ENCODE results near the gene KIDINS220. TPM values are rescaled to one million over a fixed set of nuclear protein-coding genes. Genes with fewer than 3 reads are reported as not detected.

The KIDINS220 gene
- polyA plus RNA-seq, 1 donor = 52.9 TPM

DNA sequence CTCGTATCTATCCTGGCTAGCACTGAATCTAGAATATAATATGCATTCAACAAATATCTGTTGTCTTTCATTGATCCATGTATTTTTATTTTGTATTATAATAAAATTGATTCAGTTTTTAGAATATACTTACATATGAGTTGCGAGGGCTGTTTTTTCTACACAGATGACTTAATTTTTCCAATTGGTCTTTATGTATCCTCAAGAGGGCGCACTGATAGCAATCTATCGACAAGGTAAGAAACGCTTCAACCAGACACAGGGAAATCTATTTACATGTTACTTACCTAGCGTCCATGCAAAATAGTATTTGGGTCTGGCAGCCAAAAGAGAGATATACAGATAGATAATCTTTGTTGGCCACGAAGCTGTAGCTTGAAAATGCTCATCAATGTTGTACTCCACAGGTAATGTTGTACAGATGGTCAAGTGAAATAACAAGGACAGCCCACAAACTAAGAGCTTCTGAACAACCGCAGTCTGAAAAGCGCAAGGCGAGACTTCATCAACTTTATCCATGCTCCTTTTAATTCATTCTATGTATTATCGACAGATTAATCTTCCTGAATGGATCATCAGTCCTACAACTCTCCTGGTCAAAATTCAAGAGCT, 35.5 kb upstream of the KIDINS220 start:
- Histone ChIP-seq H3K4me1 (ENCODE audit: control insufficient read depth, insufficient read depth, low read length) (no peaks in the 10 kb centered on the region), H3K9me3 (ENCODE audit: control insufficient read depth, low read depth, low read length) (no peaks in the 10 kb centered on the region), H3K36me3 (ENCODE audit: control insufficient read depth, insufficient read depth, low read length) (no peaks in the 10 kb centered on the region), H3K27me3 (ENCODE audit: control insufficient read depth, insufficient read depth, low read length) (no peaks in the 10 kb centered on the region), H3K4me3 (ENCODE audit: low read length) (no peak overlapping the region), H3K27ac (ENCODE audit: low read length) (no peak overlapping the region)
- DNase-seq = peak; percentile 11 to 38
- WGBS (ENCODE audit: insufficient coverage, low lambda C conversion rate) = 61% methylated on average over 3 of the region's 11 CpGs

GRCh38 chr2:8870441-8870840, 33.0 kb upstream of the KIDINS220 start:
- H3K27me3 ChIP-seq (ENCODE audit: control insufficient read depth, insufficient read depth, low read length) = no peaks in the 10 kb centered on the region
- WGBS (ENCODE audit: insufficient coverage, low lambda C conversion rate) = 80% methylated on average over 1 of the region's 2 CpGs
- no peak overlapping the region for H3K27ac ChIP-seq (ENCODE audit: low read length)
- H3K4me3 ChIP-seq (ENCODE audit: low read length) = no peak overlapping the region
- no peaks in the 10 kb centered on the region for H3K36me3 ChIP-seq (ENCODE audit: control insufficient read depth, insufficient read depth, low read length)
- DNase-seq = no peak
- H3K4me1 ChIP-seq (ENCODE audit: control insufficient read depth, insufficient read depth, low read length) = no peaks in the 10 kb centered on the region
- H3K9me3 ChIP-seq (ENCODE audit: control insufficient read depth, low read depth, low read length) = no peaks in the 10 kb centered on the region

DNA sequence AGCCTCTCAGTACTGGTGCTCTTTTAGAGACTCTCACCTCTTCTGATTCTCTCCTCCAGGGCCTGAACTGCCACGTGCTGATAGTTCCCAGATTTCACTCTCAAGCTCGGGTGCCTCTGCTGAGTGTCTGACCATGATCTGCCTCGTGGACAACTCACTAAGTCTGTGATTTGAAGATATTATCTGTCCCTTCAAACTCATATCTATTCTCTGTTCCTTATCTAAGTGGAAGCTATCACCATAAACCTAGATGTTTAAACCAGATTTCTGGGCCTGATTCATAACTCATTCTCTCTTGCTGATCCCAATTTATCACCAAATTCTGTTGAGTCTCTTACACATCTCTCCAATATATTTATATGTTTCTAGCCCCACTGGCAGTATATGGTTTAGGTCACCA, 29.9 kb upstream of the KIDINS220 start:
- Histone ChIP-seq H3K36me3 (ENCODE audit: control insufficient read depth, insufficient read depth, low read length) (no peaks in the 10 kb centered on the region), H3K4me1 (ENCODE audit: control insufficient read depth, insufficient read depth, low read length) (no peaks in the 10 kb centered on the region), H3K27me3 (ENCODE audit: control insufficient read depth, insufficient read depth, low read length) (no peaks in the 10 kb centered on the region), H3K4me3 (ENCODE audit: low read length) (no peak overlapping the region), H3K9me3 (ENCODE audit: control insufficient read depth, low read depth, low read length) (no peaks in the 10 kb centered on the region), H3K27ac (ENCODE audit: low read length) (no peak overlapping the region)
- WGBS (ENCODE audit: insufficient coverage, low lambda C conversion rate) = no CpG with 5 or more reads among the region's 3 CpGs
- no peak for DNase-seq

DNA sequence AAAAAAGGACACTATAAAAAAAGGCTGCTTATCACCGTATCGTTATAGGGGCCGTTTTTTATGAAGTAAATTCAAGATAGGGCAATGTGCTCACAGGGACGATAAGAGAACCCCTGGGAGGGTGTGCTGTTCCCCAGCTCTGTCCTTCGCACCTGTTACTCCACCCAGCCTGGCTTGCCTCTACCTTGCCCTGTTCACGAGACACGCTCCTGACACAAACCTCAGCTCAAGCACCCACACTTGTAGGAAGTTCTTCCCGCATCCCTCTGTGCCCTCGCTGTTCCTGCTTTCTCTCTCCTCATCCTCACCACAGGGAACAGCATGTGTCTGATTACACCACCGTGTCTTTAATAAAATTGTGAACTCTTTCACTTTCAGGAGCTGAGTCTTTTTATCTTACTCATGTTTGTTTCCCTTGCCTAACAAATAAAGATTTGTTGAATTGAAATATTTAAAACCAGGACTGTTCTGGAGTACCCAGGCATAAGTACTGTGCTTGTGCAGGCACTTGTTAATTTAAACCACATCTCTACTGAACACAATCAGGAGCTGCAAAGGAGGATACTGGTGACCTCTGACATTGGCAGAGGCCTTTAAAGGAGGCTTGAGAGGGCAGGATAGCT, 26.0 kb upstream of the KIDINS220 start:
- no peak for DNase-seq
- Histone ChIP-seq H3K27ac (ENCODE audit: low read length) (no peak overlapping the region), H3K4me3 (ENCODE audit: low read length) (no peak overlapping the region), H3K4me1 (ENCODE audit: control insufficient read depth, insufficient read depth, low read length) (no peaks in the 10 kb centered on the region), H3K27me3 (ENCODE audit: control insufficient read depth, insufficient read depth, low read length) (no peaks in the 10 kb centered on the region), H3K36me3 (ENCODE audit: control insufficient read depth, insufficient read depth, low read length) (peaks cover 3% of the 10 kb centered on the region), H3K9me3 (ENCODE audit: control insufficient read depth, low read depth, low read length) (no peaks in the 10 kb centered on the region)
- WGBS (ENCODE audit: insufficient coverage, low lambda C conversion rate) = no CpG with 5 or more reads among the region's 10 CpGs

DNA sequence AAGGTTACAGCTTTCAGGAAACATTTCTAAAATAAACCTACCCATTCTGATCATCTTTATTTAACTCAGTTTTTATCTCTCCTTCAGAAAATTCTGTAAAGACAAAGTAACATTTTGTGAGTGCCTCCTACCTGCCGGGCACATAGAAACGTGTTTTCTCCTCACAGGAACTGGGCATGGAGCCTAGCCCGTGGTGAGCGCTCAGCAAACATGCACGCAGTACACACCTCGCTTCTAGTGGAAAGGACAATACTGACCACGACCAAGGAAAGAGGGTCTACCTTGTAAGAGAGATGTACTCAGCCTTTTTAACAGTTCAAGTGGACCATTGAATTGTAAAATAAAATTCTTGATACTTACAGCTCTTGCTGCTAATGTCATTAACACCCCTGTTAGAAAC, 24.8 kb upstream of the KIDINS220 start:
- peaks cover 3% of the 10 kb centered on the region for H3K36me3 ChIP-seq (ENCODE audit: control insufficient read depth, insufficient read depth, low read length)
- DNase-seq = no peak
- H3K4me3 ChIP-seq (ENCODE audit: low read length) = no peak overlapping the region
- no peak overlapping the region for H3K27ac ChIP-seq (ENCODE audit: low read length)
- H3K9me3 ChIP-seq (ENCODE audit: control insufficient read depth, low read depth, low read length) = no peaks in the 10 kb centered on the region
- H3K27me3 ChIP-seq (ENCODE audit: control insufficient read depth, insufficient read depth, low read length) = no peaks in the 10 kb centered on the region
- WGBS (ENCODE audit: insufficient coverage, low lambda C conversion rate) = 100% methylated on average over 1 of the region's 7 CpGs
- no peaks in the 10 kb centered on the region for H3K4me1 ChIP-seq (ENCODE audit: control insufficient read depth, insufficient read depth, low read length)

- H3K27ac ChIP-seq (ENCODE audit: low read length) = no peak overlapping the region
- WGBS (ENCODE audit: insufficient coverage, low lambda C conversion rate) = 89% methylated on average over 1 of the region's 1 CpG
- no peaks in the 10 kb centered on the region for H3K4me1 ChIP-seq (ENCODE audit: control insufficient read depth, insufficient read depth, low read length)
- no peaks in the 10 kb centered on the region for H3K9me3 ChIP-seq (ENCODE audit: control insufficient read depth, low read depth, low read length)
- H3K36me3 ChIP-seq (ENCODE audit: control insufficient read depth, insufficient read depth, low read length) = peaks cover 3% of the 10 kb centered on the region
- DNase-seq = no peak
- no peaks in the 10 kb centered on the region for H3K27me3 ChIP-seq (ENCODE audit: control insufficient read depth, insufficient read depth, low read length)
- H3K4me3 ChIP-seq (ENCODE audit: low read length) = no peak overlapping the region
These were observed 24.4 kb upstream of the KIDINS220 start for GRCh38 chr2:8861797-8862196.

- H3K36me3 ChIP-seq (ENCODE audit: control insufficient read depth, insufficient read depth, low read length) = peaks cover 3% of the 10 kb centered on the region
- no peaks in the 10 kb centered on the region for H3K4me1 ChIP-seq (ENCODE audit: control insufficient read depth, insufficient read depth, low read length)
- H3K27me3 ChIP-seq (ENCODE audit: control insufficient read depth, insufficient read depth, low read length) = no peaks in the 10 kb centered on the region
- no peak overlapping the region for H3K4me3 ChIP-seq (ENCODE audit: low read length)
- 100% methylated on average over 1 of the region's 2 CpGs for WGBS (ENCODE audit: insufficient coverage, low lambda C conversion rate)
- H3K9me3 ChIP-seq (ENCODE audit: control insufficient read depth, low read depth, low read length) = no peaks in the 10 kb centered on the region
- H3K27ac ChIP-seq (ENCODE audit: low read length) = no peak overlapping the region
- no peak for DNase-seq
These were observed 22.8 kb upstream of the KIDINS220 start for GRCh38 chr2:8860239-8860638.

- Histone ChIP-seq H3K4me3 (ENCODE audit: low read length) (no peak overlapping the region), H3K36me3 (ENCODE audit: control insufficient read depth, insufficient read depth, low read length) (peaks cover 3% of the 10 kb centered on the region), H3K4me1 (ENCODE audit: control insufficient read depth, insufficient read depth, low read length) (no peaks in the 10 kb centered on the region), H3K9me3 (ENCODE audit: control insufficient read depth, low read depth, low read length) (no peaks in the 10 kb centered on the region), H3K27ac (ENCODE audit: low read length) (no peak overlapping the region), H3K27me3 (ENCODE audit: control insufficient read depth, insufficient read depth, low read length) (no peaks in the 10 kb centered on the region)
- no peak for DNase-seq
- WGBS (ENCODE audit: insufficient coverage, low lambda C conversion rate) = 10% methylated on average over 1 of the region's 1 CpG
These were observed 21.5 kb upstream of the KIDINS220 start for GRCh38 chr2:8858910-8859309.

DNA sequence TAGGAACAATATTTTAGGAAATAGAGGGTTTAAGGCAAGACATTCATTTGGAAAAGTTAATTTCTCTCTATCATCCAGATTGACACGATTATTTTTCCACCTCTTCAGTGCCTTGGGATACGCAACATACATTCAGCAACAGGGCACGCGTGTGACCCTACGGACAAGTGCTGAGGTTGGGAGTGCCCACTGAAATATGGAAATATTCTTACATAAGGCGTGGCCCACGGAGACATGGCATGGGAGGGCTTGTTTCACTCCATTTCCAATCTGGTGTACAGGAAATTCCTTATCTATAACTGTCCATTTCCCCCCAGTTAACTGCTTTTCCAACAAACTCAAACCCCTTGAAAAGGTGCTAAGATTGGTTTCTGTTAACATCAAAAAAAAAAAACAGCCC, 20.9 kb upstream of the KIDINS220 start:
- peaks cover 3% of the 10 kb centered on the region for H3K36me3 ChIP-seq (ENCODE audit: control insufficient read depth, insufficient read depth, low read length)
- no peaks in the 10 kb centered on the region for H3K4me1 ChIP-seq (ENCODE audit: control insufficient read depth, insufficient read depth, low read length)
- WGBS (ENCODE audit: insufficient coverage, low lambda C conversion rate) = no CpG with 5 or more reads among the region's 7 CpGs
- no peak overlapping the region for H3K4me3 ChIP-seq (ENCODE audit: low read length)
- no peak for DNase-seq
- no peak overlapping the region for H3K27ac ChIP-seq (ENCODE audit: low read length)
- no peaks in the 10 kb centered on the region for H3K27me3 ChIP-seq (ENCODE audit: control insufficient read depth, insufficient read depth, low read length)
- H3K9me3 ChIP-seq (ENCODE audit: control insufficient read depth, low read depth, low read length) = no peaks in the 10 kb centered on the region

GRCh38 chr2:8857709-8858108, 20.3 kb upstream of the KIDINS220 start:
- H3K36me3 ChIP-seq (ENCODE audit: control insufficient read depth, insufficient read depth, low read length) = peaks cover 3% of the 10 kb centered on the region
- no peak for DNase-seq
- 90% methylated on average over 2 of the region's 11 CpGs for WGBS (ENCODE audit: insufficient coverage, low lambda C conversion rate)

GRCh38 chr2:8856176-8856575, 18.8 kb upstream of the KIDINS220 start:
- Histone ChIP-seq H3K27ac (ENCODE audit: low read length) (no peak overlapping the region), H3K9me3 (ENCODE audit: control insufficient read depth, low read depth, low read length) (no peaks in the 10 kb centered on the region), H3K4me3 (ENCODE audit: low read length) (no peak overlapping the region), H3K36me3 (ENCODE audit: control insufficient read depth, insufficient read depth, low read length) (no peaks in the 10 kb centered on the region), H3K27me3 (ENCODE audit: control insufficient read depth, insufficient read depth, low read length) (no peaks in the 10 kb centered on the region), H3K4me1 (ENCODE audit: control insufficient read depth, insufficient read depth, low read length) (no peaks in the 10 kb centered on the region)
- DNase-seq = no peak
- 100% methylated on average over 1 of the region's 2 CpGs for WGBS (ENCODE audit: insufficient coverage, low lambda C conversion rate)

More at GRCh38 chr2:8857709-8858108, 20.3 kb upstream of the KIDINS220 start:
- H3K9me3 ChIP-seq (ENCODE audit: control insufficient read depth, low read depth, low read length) = no peaks in the 10 kb centered on the region
- no peak overlapping the region for H3K4me3 ChIP-seq (ENCODE audit: low read length)
- H3K4me1 ChIP-seq (ENCODE audit: control insufficient read depth, insufficient read depth, low read length) = no peaks in the 10 kb centered on the region
- H3K27me3 ChIP-seq (ENCODE audit: control insufficient read depth, insufficient read depth, low read length) = no peaks in the 10 kb centered on the region
- no peak overlapping the region for H3K27ac ChIP-seq (ENCODE audit: low read length)

Measured in large intestine (tissue), 3 donors.